Left cardiac atrium (tissue), 4 donors: ENCODE data around the gene KCNJ2. TPM values are rescaled to one million over a fixed set of nuclear protein-coding genes. Genes with fewer than 3 reads are reported as not detected.

Experiments used
- ATAC-seq, 2 donors: fragments of 200-7000 bp; cut with Tn5 transposase; one replicate each; pipeline ENCODE4 v1.9.1; 2020; ENCODE audit warnings: mild to moderate bottlenecking in 2 of 2, moderate library complexity in 2 of 2
- DNase-seq: peaks from one replicate; pipeline ENCODE4 v3.0.0-alpha.2; 2020
- intact Hi-C, 2 donors: fragments of 100-400 bp; cut with DNase I; formaldehyde crosslinking; loops; one replicate each; pipeline versions ENCODE4 v1.14.1 to v1.15.1; 2022 to 2023
- long read RNA-seq: library from polyadenylated mRNA; unstranded; transcript quantifications from one replicate; pipeline ENCODE4 v2.0.0, GENCODE V29; 2021
- total RNA-seq, 2 donors: library from RNA; stranded (reverse); fragmentation: NEBNext Ultra II Directional; extraction: Animal tissue kit (Norgen Biotek cat#: 25700); gene quantifications; one replicate each; pipeline ENCODE4 v1.2.1, GENCODE V29; 2021
- donor health status: DM: no; HTN: yes; CAD: no.
- donor health status: DM: no; HTN: yes; CAD: no; lungs with severe emphysema.
- donor health status: DM: yes; HTN: yes; CAD: no.
- donor health status: Dilated cardiomyopathy.

Gene KCNJ2
- total RNA-seq: 1 to 10 TPM; 4.8 to 5.7 TPM
- long read RNA-seq: 0 reads

DNA sequence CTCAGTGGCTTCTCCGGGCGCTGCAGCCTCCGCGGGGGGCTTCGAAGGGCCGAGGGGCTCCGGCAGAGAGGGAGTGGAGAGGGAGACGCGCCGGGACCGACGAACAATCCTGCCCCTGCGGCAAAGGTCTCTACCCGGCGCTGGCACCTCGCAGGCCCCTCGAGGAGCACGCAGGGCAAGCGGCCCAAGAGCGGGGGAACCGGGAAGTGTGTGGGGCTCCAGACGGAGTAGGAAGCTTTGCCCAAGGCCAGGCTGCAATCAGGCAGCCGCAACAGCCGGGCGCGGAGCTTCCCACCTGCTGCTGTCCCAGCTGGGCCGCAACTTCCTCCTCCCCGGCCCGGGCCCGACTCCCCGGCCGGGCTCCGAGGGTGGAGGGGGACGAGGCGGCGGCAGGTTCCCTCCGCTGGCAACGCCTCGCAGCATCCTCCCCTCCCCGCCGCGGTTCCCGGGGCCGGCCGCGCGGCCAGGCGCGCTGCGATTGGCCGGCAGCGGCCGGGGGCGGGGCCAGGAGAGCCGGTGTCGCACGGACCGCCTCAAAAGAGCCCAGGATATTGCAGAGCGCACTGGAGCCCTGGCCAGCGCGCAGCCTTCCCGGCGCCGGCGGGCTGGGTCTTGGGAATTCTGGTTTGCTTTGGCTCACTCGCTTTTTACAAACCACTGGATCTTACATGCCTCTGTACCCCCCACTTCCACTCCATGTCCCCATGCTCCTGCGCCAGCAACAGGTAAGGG, at the start of gene KCNJ2:
KCNJ2 (plus strand) TSS at position 556 of the 732 bp plus-strand sequence. CDS start 5,508 bp downstream, outside the sequence.
- intact Hi-C loops: loop anchor here (5.0 to 10.0 kb wide), 2 partner anchors 383 to 386 kb away; no protein-coding TSS in a partner anchor
- ATAC-seq (peak; percentile 95 to 99), DNase-seq (peak; percentile 90)

- intact Hi-C loops: no loop called here
- ATAC-seq: no peak
- DNase-seq: no peak
Measured at GRCh38 chr17:70119545-70119944, 49.8 kb upstream of the KCNJ2 start.

DNA sequence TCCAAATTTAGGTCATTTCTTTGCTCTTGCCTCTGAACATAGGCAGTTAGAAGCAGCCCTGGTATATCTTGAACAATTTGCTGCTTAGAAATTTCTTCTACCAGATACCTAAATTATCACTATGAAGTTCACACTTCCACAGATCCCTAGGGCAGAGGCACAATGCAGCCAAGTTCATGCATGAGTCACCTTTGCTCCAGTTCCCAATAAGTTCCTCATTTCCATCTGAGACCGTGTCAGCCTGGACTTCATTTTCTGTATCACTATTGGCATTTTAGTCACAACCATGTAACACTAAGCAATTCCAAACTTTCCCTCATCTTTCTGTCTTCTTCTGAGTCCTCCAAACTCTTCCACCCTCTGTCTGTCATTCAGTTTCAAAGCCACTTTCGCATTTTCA, 49.3 kb upstream of the KCNJ2 start:
- DNase-seq: no peak
- peak in 1 of 2 donors; percentile 47 for ATAC-seq
- intact Hi-C loops: no loop called here

- DNase-seq: no peak
- intact Hi-C loops: no loop called here
- ATAC-seq: peak in 1 of 2 donors; percentile 16
Measured at GRCh38 chr17:70120425-70120824, 48.9 kb upstream of the KCNJ2 start.

DNA sequence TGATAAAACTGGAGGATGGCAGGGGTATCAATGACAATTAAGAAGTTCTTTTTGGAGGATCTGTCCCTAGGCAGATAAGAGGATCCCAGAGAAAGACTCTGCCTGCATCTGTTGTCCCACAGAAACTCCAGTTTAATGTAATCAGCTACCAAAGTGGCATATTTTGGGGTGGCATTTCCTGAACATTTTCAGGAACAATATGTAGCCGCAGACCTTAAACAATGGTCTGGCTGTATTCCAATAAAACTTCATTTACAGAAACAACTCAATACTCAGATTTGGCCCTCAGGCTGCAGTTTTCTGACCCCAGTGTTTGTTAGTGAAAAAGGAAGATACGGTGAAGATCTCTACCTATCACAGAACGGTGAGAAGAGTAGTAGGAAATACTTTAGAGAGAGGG, 48.2 kb upstream of the KCNJ2 start:
- ATAC-seq (no peak), DNase-seq (no peak)
- intact Hi-C loops: no loop called here

- no peak for ATAC-seq
Measured at GRCh38 chr17:70123193-70123592, 46.1 kb upstream of the KCNJ2 start.

GRCh38 chr17:70124723-70125122, 44.6 kb upstream of the KCNJ2 start:
- no peak for ATAC-seq
- no peak for DNase-seq
- intact Hi-C loops: no loop called here

More at GRCh38 chr17:70123193-70123592, 46.1 kb upstream of the KCNJ2 start:
- DNase-seq: no peak
- intact Hi-C loops: no loop called here

DNA sequence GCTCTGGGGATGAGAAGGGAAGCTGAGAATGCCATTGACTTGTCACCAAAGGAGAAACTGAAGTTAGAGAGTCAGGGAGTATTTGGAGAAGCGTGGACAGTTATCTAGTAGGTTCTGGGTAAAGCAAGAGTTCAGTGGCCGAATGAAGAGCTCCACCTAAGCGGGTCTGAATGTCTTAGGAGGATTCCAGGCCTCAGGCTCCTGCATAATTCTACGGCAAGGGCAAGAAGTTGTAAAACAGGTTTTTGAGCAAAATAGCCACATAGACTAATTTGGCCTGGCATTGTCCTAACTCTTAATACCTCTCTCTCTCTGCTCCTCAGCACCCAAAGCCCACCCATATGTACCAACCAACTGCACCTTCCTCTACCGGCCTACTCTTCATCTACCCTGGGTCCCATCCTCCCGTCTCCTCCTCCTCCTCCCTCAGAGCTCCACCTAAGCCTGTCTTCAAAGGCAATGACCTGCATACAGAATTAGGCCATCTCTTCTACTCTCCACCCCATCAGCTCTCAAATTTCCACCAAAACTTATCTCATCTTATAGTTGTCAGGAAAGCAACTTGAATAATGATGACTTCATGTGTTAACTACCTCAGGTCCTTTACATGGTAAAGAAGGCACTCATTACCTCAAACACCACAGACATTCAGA, 42.0 kb upstream of the KCNJ2 start:
- DNase-seq: no peak
- intact Hi-C loops: no loop called here
- ATAC-seq: no peak

- ATAC-seq (no peak), DNase-seq (no peak)
- intact Hi-C loops: no loop called here
Measured at GRCh38 chr17:70128727-70129238, 40.5 kb upstream of the KCNJ2 start.

DNA sequence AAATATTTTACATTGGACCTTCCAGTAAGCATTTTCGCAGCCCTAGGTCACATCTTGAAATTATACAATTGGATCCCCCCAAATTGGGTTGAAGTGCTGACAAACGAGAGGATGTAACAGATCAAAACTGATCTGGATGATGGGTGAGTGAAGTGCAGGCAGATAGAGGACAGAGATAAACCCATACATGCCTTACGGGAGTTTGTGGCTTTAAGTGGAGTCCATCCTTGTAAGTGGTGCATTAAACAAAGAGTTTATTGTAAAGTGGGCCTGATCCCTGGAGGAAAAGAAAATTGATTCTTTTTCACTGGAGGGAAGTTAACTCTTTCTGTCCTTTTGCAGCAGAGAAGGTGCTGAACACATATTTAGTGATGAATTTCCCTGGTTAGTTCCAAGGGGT, 39.0 kb upstream of the KCNJ2 start:
- DNase-seq: no peak
- intact Hi-C loops: no loop called here

GRCh38 chr17:70132505-70132904, 36.8 kb upstream of the KCNJ2 start:
- DNase-seq (no peak), ATAC-seq (no peak)
- intact Hi-C loops: no loop called here

More for the DNA sequence above, 39.0 kb upstream of the KCNJ2 start:
- ATAC-seq: no peak

GRCh38 chr17:70134042-70134441, 35.3 kb upstream of the KCNJ2 start:
- ATAC-seq: no peak
- intact Hi-C loops: no loop called here
- no peak for DNase-seq

- ATAC-seq (no peak), DNase-seq (no peak)
- intact Hi-C loops: no loop called here
Measured at GRCh38 chr17:70134777-70135176, 34.6 kb upstream of the KCNJ2 start.

- no peak for ATAC-seq
- intact Hi-C loops: no loop called here
Measured at GRCh38 chr17:70136131-70136530, 33.2 kb upstream of the KCNJ2 start.

GRCh38 chr17:70137451-70138230, 31.7 kb upstream of the KCNJ2 start:
- intact Hi-C loops: no loop called here
- DNase-seq (peak; percentile 31), ATAC-seq (peak; percentile 96 to 99)

More at GRCh38 chr17:70136131-70136530, 33.2 kb upstream of the KCNJ2 start:
- DNase-seq: no peak

DNA sequence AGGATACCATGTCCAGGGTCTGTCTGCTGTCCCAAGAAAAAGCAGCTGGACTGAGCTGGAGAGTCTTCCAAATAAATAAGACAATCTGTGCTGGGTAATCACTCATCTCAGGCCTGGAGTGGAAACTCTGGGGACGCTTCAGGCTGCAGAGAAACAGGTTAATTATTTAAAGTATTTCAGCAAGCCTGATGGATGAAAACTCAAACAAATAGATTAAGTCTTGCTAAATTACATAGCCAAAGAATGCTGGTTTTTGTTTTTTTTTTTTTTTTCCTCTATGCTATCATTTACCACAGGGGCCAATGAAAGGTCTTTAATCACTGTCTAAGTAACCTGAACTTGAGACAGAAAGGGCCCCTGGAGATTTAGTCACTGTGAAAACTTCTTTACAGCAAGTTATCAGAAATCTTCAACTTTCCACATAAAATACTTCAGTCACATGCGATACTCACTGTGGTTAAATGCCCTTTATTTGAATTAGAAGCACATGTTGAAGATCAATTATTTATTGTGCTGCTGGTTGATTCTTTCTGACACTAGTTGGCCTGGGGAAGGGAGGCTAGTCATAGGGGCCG, 31.0 kb upstream of the KCNJ2 start:
- intact Hi-C loops: no loop called here
- DNase-seq: no peak
- ATAC-seq: peak in 1 of 2 donors; percentile 10

DNA sequence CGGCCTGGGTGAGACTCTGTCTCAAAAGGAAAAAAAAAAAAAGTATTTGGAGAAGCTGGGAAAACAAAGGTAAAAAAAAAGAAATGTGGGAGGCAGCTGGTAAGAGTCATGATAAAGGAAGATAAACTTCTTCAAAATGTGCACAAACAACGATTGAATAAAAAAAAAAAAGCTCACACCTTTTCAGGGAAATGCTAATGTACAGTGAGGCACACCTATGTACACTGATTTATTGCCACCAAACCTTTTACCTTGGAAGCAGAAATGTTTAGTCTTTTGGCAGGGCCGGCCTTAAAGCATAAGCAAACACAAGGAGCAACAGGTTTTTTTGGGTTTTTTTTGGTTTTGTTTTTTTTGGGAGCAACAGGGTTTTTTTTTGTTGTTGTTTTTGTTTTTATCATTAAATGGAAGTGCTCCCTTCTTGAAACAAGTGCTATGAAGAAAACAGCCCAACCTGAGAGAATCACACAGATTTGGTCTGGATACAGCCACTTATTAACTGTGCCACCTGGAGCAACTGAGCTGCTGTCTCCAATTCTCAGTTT, 29.8 kb upstream of the KCNJ2 start:
- DNase-seq (no peak), ATAC-seq (no peak)
- intact Hi-C loops: no loop called here

GRCh38 chr17:70144260-70144846, 25.0 kb upstream of the KCNJ2 start:
- no peak for DNase-seq
- intact Hi-C loops: loop anchor here (2.0 to 10.0 kb wide), 3 partner anchors 538 to 576 kb away; no protein-coding TSS in a partner anchor
- no peak for ATAC-seq

DNA sequence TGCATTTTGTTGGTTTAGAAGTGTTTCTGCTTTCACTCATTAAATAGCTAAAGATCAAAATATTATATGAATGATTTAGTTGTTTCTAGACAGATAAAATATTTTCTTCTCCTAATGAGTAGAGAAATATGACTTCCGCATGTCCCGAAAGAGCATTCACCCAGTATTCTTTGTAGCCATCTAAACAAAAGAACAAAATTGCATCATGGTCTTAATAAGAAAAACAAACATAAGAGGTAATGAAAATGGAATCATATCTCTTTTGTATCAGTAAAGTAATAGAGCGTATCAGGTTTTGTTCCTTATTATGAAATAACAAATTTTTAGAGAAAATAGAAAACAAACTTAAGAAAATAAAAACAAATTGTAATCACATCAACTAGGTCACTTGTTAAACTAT, 16.1 kb upstream of the KCNJ2 start:
- no peak for ATAC-seq

More for the DNA sequence above, 16.1 kb upstream of the KCNJ2 start:
- intact Hi-C loops: no loop called here
- DNase-seq: no peak
